Measurements from ENCODE around the gene WDCP.

The WDCP gene

DNA sequence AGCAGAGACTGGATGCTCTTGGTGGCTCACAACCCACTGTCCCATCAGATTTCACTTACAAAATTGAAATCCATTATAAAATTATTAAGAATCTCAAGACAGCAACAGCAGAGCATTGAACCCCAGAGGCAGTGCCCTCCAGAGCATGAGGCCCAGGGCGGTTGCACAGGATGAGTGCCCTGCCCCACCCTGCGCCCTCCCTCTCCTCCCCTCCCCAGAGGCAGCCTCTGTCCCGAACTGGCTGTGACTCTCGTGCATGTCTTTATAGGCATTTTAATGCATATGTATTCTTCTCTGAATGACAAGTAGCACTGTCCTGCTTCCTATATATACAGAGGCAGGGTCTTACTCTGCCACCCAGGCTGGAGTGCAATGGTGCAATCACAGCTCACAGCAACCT lies 26.9 kb downstream of the WDCP start:
- H3K27ac ChIP-seq (ENCODE audit: low read length) = no peak overlapping the region
- DNase-seq = no peak
- TF ChIP-seq, protein P1, sequence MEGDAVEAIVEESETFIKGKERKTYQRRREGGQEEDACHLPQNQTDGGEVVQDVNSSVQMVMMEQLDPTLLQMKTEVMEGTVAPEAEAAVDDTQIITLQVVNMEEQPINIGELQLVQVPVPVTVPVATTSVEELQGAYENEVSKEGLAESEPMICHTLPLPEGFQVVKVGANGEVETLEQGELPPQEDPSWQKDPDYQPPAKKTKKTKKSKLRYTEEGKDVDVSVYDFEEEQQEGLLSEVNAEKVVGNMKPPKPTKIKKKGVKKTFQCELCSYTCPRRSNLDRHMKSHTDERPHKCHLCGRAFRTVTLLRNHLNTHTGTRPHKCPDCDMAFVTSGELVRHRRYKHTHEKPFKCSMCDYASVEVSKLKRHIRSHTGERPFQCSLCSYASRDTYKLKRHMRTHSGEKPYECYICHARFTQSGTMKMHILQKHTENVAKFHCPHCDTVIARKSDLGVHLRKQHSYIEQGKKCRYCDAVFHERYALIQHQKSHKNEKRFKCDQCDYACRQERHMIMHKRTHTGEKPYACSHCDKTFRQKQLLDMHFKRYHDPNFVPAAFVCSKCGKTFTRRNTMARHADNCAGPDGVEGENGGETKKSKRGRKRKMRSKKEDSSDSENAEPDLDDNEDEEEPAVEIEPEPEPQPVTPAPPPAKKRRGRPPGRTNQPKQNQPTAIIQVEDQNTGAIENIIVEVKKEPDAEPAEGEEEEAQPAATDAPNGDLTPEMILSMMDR (IDR thresholded peaks at IDR 0.05; ENCODE audit: borderline replicate concordance, extremely low read depth, low read length, poor library complexity, severe bottlenecking) = no peak
- TF ChIP-seq EZH2 (IDR thresholded peaks at IDR 0.05; ENCODE audit: borderline replicate concordance, low read depth, low read length, severe bottlenecking) = no peak
- H3K27me3 ChIP-seq (ENCODE audit: insufficient read depth, low read length, poor library complexity) = no peaks in the 10 kb centered on the region
- ATAC-seq (ENCODE audit: insufficient read depth, low read depth) = no peak
- H3K36me3 ChIP-seq (ENCODE audit: insufficient read depth, low read length) = peaks cover 31% of the 10 kb centered on the region
- H3K4me1 ChIP-seq (ENCODE audit: insufficient read depth, low read length) = no peaks in the 10 kb centered on the region
- no peak overlapping the region for H3K4me2 ChIP-seq (ENCODE audit: insufficient read depth, low read length)
- peaks cover 8% of the 10 kb centered on the region for H4K20me1 ChIP-seq (ENCODE audit: insufficient read depth, low read length)
- H2AFZ ChIP-seq (ENCODE audit: low read depth, low read length) = no peak overlapping the region
- H3K9me3 ChIP-seq (ENCODE audit: insufficient read depth, low read length, severe bottlenecking) = no peaks in the 10 kb centered on the region
- H3K4me3 ChIP-seq (ENCODE audit: low read depth in 1 of 2, low read length in 2 of 2) = no peak overlapping the region
- H3K9ac ChIP-seq (ENCODE audit: low read depth, low read length) = no peak overlapping the region
- no peaks in the 10 kb centered on the region for H3K79me2 ChIP-seq (ENCODE audit: insufficient read depth, low read length)

DNA sequence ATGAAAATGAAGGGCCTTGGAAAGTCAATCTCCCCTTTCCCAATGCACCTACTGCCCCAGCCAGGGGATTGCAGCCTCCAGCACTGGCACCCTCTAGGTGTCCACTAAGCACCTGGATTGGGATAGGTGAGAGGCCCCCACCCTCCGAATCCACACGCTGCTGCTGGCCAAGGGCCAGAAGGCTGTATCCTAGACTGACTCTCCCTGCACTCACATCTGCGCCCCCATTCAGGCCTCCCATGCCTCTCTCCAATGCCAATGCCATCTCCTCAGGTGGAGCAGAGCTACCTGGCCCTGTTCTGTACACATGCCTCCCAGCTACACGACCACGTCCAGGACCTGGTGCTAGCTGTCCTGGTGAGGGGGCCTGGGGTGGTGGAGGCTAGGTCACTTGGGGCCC lies 27.5 kb downstream of the WDCP start:
- H3K4me1 ChIP-seq (ENCODE audit: insufficient read depth, low read length) = no peaks in the 10 kb centered on the region

DNA sequence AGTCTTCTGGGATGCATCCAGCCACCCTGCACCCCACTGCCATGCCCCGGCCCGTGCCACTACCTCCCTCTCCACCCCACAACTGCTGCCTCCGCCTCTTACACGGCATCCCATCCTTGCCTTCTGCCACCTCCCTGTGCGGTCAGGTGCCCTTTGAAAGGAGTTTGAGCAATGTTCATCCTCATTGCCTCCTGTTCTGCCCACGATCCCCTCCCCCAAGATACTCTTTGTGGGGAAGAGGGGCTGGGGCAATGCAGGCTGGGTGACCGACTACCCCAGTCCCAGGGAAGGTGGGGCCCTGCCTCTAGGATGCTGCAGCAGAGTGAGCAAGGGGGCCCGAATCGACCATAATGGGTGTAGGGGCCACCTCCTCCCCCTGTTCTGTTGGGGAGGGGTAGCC lies 28.9 kb downstream of the WDCP start:
- Histone ChIP-seq H3K36me3 (ENCODE audit: insufficient read depth, low read length) (peaks cover 11% of the 10 kb centered on the region), H4K20me1 (ENCODE audit: insufficient read depth, low read length) (no peaks in the 10 kb centered on the region; the same call in 1 of the 2 replicates), H3K4me1 (ENCODE audit: insufficient read depth, low read length) (no peaks in the 10 kb centered on the region), H2AFZ (ENCODE audit: low read depth, low read length) (no peak overlapping the region), H3K4me2 (ENCODE audit: insufficient read depth, low read length) (no peak overlapping the region), H3K27ac (ENCODE audit: low read length) (no peak overlapping the region), H3K9ac (ENCODE audit: low read depth, low read length) (no peak overlapping the region), H3K9me3 (ENCODE audit: insufficient read depth, low read length, severe bottlenecking) (no peaks in the 10 kb centered on the region), H3K79me2 (ENCODE audit: insufficient read depth, low read length) (no peaks in the 10 kb centered on the region), H3K27me3 (ENCODE audit: insufficient read depth, low read length, poor library complexity) (no peaks in the 10 kb centered on the region), H3K4me3 (ENCODE audit: low read depth in 1 of 2, low read length in 2 of 2) (no peak overlapping the region)
- no peak for ATAC-seq (ENCODE audit: insufficient read depth, low read depth)
- TF ChIP-seq, protein P1 (IDR thresholded peaks at IDR 0.05; ENCODE audit: borderline replicate concordance, extremely low read depth, low read length, poor library complexity, severe bottlenecking) = no peak
- no peak for TF ChIP-seq EZH2 (IDR thresholded peaks at IDR 0.05; ENCODE audit: borderline replicate concordance, low read depth, low read length, severe bottlenecking)
- DNase-seq = no peak

More for the DNA sequence above, 27.5 kb downstream of the WDCP start:
- Histone ChIP-seq H4K20me1 (ENCODE audit: insufficient read depth, low read length) (peaks cover 3% of the 10 kb centered on the region), H3K4me3 (ENCODE audit: low read depth in 1 of 2, low read length in 2 of 2) (no peak overlapping the region), H3K36me3 (ENCODE audit: insufficient read depth, low read length) (peaks cover 26% of the 10 kb centered on the region), H3K9ac (ENCODE audit: low read depth, low read length) (no peak overlapping the region), H3K27ac (ENCODE audit: low read length) (no peak overlapping the region), H3K9me3 (ENCODE audit: insufficient read depth, low read length, severe bottlenecking) (no peaks in the 10 kb centered on the region), H3K27me3 (ENCODE audit: insufficient read depth, low read length, poor library complexity) (no peaks in the 10 kb centered on the region), H2AFZ (ENCODE audit: low read depth, low read length) (no peak overlapping the region), H3K4me2 (ENCODE audit: insufficient read depth, low read length) (no peak overlapping the region), H3K79me2 (ENCODE audit: insufficient read depth, low read length) (no peaks in the 10 kb centered on the region)
- DNase-seq (no peak), ATAC-seq (ENCODE audit: insufficient read depth, low read depth) (no peak)
- no peak for TF ChIP-seq EZH2 (IDR thresholded peaks at IDR 0.05; ENCODE audit: borderline replicate concordance, low read depth, low read length, severe bottlenecking)
- TF ChIP-seq, protein P1 (IDR thresholded peaks at IDR 0.05; ENCODE audit: borderline replicate concordance, extremely low read depth, low read length, poor library complexity, severe bottlenecking) = no peak

DNA sequence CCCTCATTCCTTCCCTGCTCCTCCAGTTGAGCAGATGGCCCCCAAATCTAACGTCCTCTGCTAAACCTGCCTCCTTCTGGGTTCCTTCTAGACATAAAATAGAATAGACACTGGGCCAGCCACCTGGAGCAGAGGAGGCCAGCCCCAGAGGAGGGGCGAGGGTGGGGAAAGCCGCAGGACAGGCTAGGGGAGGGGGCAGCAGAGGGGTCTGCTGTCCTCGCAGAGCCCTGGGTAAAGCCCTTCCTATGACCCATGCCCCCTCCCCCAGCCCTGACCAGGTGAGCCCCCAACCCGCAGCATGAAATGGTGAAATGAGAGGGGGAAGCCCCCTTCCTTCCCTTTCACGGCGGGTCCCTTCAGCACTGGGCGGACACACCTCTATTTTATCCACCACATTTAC lies 29.5 kb downstream of the WDCP start:
- H3K27ac ChIP-seq (ENCODE audit: low read length) = no peak overlapping the region

More for the DNA sequence above, 29.5 kb downstream of the WDCP start:
- H3K27me3 ChIP-seq (ENCODE audit: insufficient read depth, low read length, poor library complexity) = no peaks in the 10 kb centered on the region
- H3K9me3 ChIP-seq (ENCODE audit: insufficient read depth, low read length, severe bottlenecking) = no peaks in the 10 kb centered on the region
- H3K9ac ChIP-seq (ENCODE audit: low read depth, low read length) = no peak overlapping the region
- H2AFZ ChIP-seq (ENCODE audit: low read depth, low read length) = no peak overlapping the region
- ATAC-seq (ENCODE audit: insufficient read depth, low read depth) (no peak), DNase-seq (no peak)
- H3K79me2 ChIP-seq (ENCODE audit: insufficient read depth, low read length) = no peaks in the 10 kb centered on the region
- no peak for TF ChIP-seq EZH2 (IDR thresholded peaks at IDR 0.05; ENCODE audit: borderline replicate concordance, low read depth, low read length, severe bottlenecking)
- TF ChIP-seq, protein P1 (IDR thresholded peaks at IDR 0.05; ENCODE audit: borderline replicate concordance, extremely low read depth, low read length, poor library complexity, severe bottlenecking) = no peak
- no peaks in the 10 kb centered on the region; the same call in 1 of the 2 replicates for H4K20me1 ChIP-seq (ENCODE audit: insufficient read depth, low read length)
- no peak overlapping the region for H3K4me2 ChIP-seq (ENCODE audit: insufficient read depth, low read length)
- peaks cover 5% of the 10 kb centered on the region for H3K36me3 ChIP-seq (ENCODE audit: insufficient read depth, low read length)
- H3K4me1 ChIP-seq (ENCODE audit: insufficient read depth, low read length) = no peaks in the 10 kb centered on the region
- no peak overlapping the region for H3K4me3 ChIP-seq (ENCODE audit: low read depth in 1 of 2, low read length in 2 of 2)
